HFFc6 (cell line): ENCODE results near the gene CDC14B. TPM values are rescaled to one million over a fixed set of nuclear protein-coding genes. Genes with fewer than 3 reads are reported as not detected.
"Not testable (repeated sequence)": the region's sequence is repeated elsewhere in the genome, so short reads cannot be mapped to it uniquely, and the experiment has no call there.

Source experiments
- DNase-seq: peaks from one replicate; pipeline ENCODE4 v3.0.0-alpha.2; 2018
- H3K27ac Mint-ChIP-seq: 2 replicates; pipeline ENCODE4 v1.8.0; 2020; ENCODE audit warnings: mild to moderate bottlenecking, mixed read lengths
- H3K27me3 Mint-ChIP-seq: 2 replicates; pipeline ENCODE4 v1.8.0; 2021; ENCODE audit warnings: mild to moderate bottlenecking, moderate library complexity, mixed read lengths; ENCODE audit not compliant: insufficient read depth
- H3K36me3 Mint-ChIP-seq: 2 replicates; pipeline ENCODE4 v1.8.0; 2021; ENCODE audit warnings: low read depth, mixed read lengths
- H3K4me1 Mint-ChIP-seq: 2 replicates; pipeline ENCODE4 v1.8.0; 2020; ENCODE audit warnings: low read depth, mixed read lengths
- H3K4me3 Mint-ChIP-seq: 2 replicates; pipeline ENCODE4 v1.8.0; 2020; ENCODE audit warnings: mild to moderate bottlenecking, moderate library complexity, mixed read lengths
- H3K9me3 Mint-ChIP-seq: 2 replicates; pipeline ENCODE4 v1.8.0; 2020; ENCODE audit warnings: mild to moderate bottlenecking, mixed read lengths
- total RNA-seq, 6 experiments: library from RNA; stranded (reverse); fragmentation: NEBNext Ultra II Directional; extraction: Animal tissue kit (Norgen Biotek cat#: 25700); gene quantifications; 2 replicates in 1 of 6; 3 replicates in 5 of 6; pipeline ENCODE4 v1.2.3, GENCODE V29; 2021
- TF ChIP-seq, protein P1 (sequence below): fragments of 200-600 bp; sonication (generic); IDR thresholded peaks from 2 replicates; pipeline ENCODE4 v1.5.0; 2021; ENCODE audit warnings: antibody characterized with exemption, mild to moderate bottlenecking

Gene CDC14B
- total RNA-seq, 6 experiments from 2014 or later: 10.7 to 14.9 (median 12.1) TPM

- Mint-ChIP-seq H3K27ac (no peak overlapping the region), H3K36me3 (no peaks in the 10 kb centered on the region), H3K27me3 (no peaks in the 10 kb centered on the region; the same call in 1 of the 2 replicates), H3K4me3 (no peak overlapping the region), H3K4me1 (peaks cover 77% of the 10 kb centered on the region), H3K9me3 (no peaks in the 10 kb centered on the region)
- TF ChIP-seq, protein P1, sequence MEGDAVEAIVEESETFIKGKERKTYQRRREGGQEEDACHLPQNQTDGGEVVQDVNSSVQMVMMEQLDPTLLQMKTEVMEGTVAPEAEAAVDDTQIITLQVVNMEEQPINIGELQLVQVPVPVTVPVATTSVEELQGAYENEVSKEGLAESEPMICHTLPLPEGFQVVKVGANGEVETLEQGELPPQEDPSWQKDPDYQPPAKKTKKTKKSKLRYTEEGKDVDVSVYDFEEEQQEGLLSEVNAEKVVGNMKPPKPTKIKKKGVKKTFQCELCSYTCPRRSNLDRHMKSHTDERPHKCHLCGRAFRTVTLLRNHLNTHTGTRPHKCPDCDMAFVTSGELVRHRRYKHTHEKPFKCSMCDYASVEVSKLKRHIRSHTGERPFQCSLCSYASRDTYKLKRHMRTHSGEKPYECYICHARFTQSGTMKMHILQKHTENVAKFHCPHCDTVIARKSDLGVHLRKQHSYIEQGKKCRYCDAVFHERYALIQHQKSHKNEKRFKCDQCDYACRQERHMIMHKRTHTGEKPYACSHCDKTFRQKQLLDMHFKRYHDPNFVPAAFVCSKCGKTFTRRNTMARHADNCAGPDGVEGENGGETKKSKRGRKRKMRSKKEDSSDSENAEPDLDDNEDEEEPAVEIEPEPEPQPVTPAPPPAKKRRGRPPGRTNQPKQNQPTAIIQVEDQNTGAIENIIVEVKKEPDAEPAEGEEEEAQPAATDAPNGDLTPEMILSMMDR: no peak
- no peak for DNase-seq
Observed at GRCh38 chr9:96615411-96615810, 4.2 kb downstream of the CDC14B start.

- Mint-ChIP-seq H3K4me3 (peak overlapping the region; percentile 35), H3K27ac (peak overlapping the region; percentile 79), H3K4me1 (peaks cover 70% of the 10 kb centered on the region)
- not testable (repeated sequence) for H3K9me3 Mint-ChIP-seq, H3K27me3 Mint-ChIP-seq, H3K36me3 Mint-ChIP-seq
- peak; percentile 51 for DNase-seq
Observed at GRCh38 chr9:96614664-96615063, 5.0 kb downstream of the CDC14B start.

DNA sequence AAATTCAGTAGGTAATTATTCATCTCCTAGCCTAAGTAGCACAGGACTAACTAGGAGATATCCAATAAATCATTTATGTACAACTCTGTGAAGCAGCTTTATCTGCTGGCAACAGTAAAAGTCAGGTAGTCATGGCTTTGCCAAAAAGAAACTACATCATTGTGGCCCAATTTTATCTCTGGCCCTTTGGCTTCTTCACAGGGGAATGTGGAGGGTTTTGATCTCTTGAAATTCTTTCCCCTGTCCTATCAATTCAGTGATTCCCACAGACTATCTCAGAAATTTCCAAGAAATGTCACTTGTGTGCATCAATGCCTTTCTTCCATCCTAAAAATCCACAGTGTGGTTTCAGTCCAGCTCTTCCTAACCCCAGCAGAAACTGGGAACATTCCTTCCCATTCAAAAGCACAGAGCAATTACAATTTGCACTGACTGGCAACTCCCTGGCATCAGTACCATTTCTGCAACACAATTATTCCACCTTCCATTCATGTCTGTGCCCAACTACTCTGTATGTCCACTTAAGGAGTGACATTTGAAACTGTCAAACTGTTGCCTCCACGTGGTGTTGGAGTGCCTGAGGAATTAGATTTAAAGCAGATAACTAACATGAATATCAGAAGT is 6.6 kb downstream of the CDC14B start:
- Mint-ChIP-seq H3K4me3 (peak overlapping the region; percentile 87), H3K9me3 (no peaks in the 10 kb centered on the region), H3K27me3 (no peaks in the 10 kb centered on the region), H3K4me1 (peaks cover 66% of the 10 kb centered on the region), H3K36me3 (no peaks in the 10 kb centered on the region), H3K27ac (peak overlapping the region; percentile 96)
- DNase-seq: no peak
- TF ChIP-seq, protein P1: no peak

DNA sequence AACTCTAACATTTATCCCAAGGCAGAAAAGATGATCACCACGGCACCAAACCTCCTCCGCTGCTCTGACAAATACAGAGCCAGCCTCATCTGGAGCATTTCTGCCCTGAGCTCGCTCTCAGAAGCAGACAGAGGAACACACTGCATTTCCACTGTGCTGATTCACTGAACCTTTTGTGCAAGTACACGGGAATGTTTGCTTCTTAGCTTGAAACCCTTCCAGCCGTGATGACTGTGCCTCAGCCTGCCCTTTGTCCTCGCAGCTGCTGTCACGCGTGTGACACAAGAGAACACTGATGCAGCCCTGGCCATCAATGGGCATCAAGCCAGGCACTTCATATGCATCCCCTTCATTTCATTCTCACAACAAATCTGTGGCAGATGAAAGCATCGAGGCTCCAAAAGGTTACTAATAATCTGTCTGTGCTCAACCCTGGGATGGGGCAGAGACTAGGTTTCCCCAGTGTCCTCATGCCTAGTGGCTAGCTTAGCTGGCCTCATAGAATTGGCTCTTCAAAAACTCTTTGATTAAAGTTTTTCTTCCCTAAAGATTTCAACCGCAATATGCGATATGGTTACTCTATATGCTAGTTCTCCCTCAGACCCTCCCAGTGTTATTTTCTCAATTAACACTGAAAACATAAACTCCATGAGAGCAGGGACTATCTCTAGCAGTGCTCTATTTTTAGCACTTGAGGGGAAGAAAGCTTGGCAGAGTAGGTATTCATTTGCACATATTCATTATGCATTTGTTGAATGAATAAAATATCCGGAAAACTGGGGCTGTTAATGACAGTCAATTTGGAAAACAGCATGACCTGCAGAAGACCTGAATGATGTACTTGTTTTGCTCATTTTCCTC is 7.3 kb downstream of the CDC14B start:
- Mint-ChIP-seq H3K4me3 (peak overlapping the region; percentile 87), H3K4me1 (peaks cover 58% of the 10 kb centered on the region), H3K27me3 (no peaks in the 10 kb centered on the region), H3K27ac (peak overlapping the region; percentile 96), H3K36me3 (no peaks in the 10 kb centered on the region), H3K9me3 (no peaks in the 10 kb centered on the region)
- DNase-seq: peak; percentile 93
- TF ChIP-seq, protein P1: no peak

GRCh38 chr9:96611302-96611701 is 8.3 kb downstream of the CDC14B start:
- DNase-seq: no peak
- no peaks in the 10 kb centered on the region for H3K27me3 Mint-ChIP-seq
- H3K27ac Mint-ChIP-seq: peak overlapping the region; percentile 96
- peak overlapping the region; percentile 87 for H3K4me3 Mint-ChIP-seq
- H3K36me3 Mint-ChIP-seq: no peaks in the 10 kb centered on the region
- peaks cover 54% of the 10 kb centered on the region for H3K4me1 Mint-ChIP-seq
- TF ChIP-seq, protein P1: no peak
- no peaks in the 10 kb centered on the region for H3K9me3 Mint-ChIP-seq

- Mint-ChIP-seq H3K9me3 (no peaks in the 10 kb centered on the region), H3K27me3 (no peaks in the 10 kb centered on the region), H3K4me3 (no peak overlapping the region), H3K4me1 (peaks cover 49% of the 10 kb centered on the region), H3K27ac (no peak overlapping the region), H3K36me3 (no peaks in the 10 kb centered on the region)
- no peak for DNase-seq
- TF ChIP-seq, protein P1: no peak
Observed at GRCh38 chr9:96609732-96610131, 9.9 kb downstream of the CDC14B start.
